ENCODE measurements around the gene FNBP1L.
"Not testable (repeated sequence)": the region's sequence is repeated elsewhere in the genome, so short reads cannot be mapped to it uniquely, and the experiment has no call there.

The FNBP1L gene

GRCh38 chr1:93537924-93538323, 90.0 kb downstream of the FNBP1L start:
- no peak for DNase-seq

GRCh38 chr1:93541045-93541444, 93.1 kb downstream of the FNBP1L start:
- no peak for DNase-seq

GRCh38 chr1:93542398-93542797, 94.5 kb downstream of the FNBP1L start:
- no peak for DNase-seq

- no peak for DNase-seq
Measured at GRCh38 chr1:93546162-93546863, 98.4 kb downstream of the FNBP1L start.

GRCh38 chr1:93549131-93549530, 101.2 kb downstream of the FNBP1L start:
- no peak for DNase-seq

- no peak for DNase-seq
Measured at GRCh38 chr1:93549811-93550210, 101.9 kb downstream of the FNBP1L start.

- peak; percentile 70 for DNase-seq
Measured at GRCh38 chr1:93552741-93553455, 105.0 kb downstream of the FNBP1L start.

GRCh38 chr1:93553886-93554490, 106.1 kb downstream of the FNBP1L start:
- not testable (repeated sequence) for DNase-seq

GRCh38 chr1:93554883-93555872, 107.3 kb downstream of the FNBP1L start:
- no peak for DNase-seq

- DNase-seq = peak; percentile 3
Measured at GRCh38 chr1:93556291-93556690, 108.4 kb downstream of the FNBP1L start.

GRCh38 chr1:93559045-93559444, 111.1 kb downstream of the FNBP1L start:
- DNase-seq = no peak

GRCh38 chr1:93559695-93560094, 111.8 kb downstream of the FNBP1L start:
- no peak for DNase-seq

GRCh38 chr1:93565496-93566206, 117.7 kb downstream of the FNBP1L start:
- no peak for DNase-seq

- DNase-seq = no peak
Measured at GRCh38 chr1:93566227-93566626, 118.3 kb downstream of the FNBP1L start.

- DNase-seq = no peak
Measured at GRCh38 chr1:93567255-93567918, 119.5 kb downstream of the FNBP1L start.

- DNase-seq = no peak
Measured at GRCh38 chr1:93569489-93569888, 121.6 kb downstream of the FNBP1L start.

- DNase-seq = no peak
Measured at GRCh38 chr1:93571623-93572310, 123.8 kb downstream of the FNBP1L start.

- DNase-seq = no peak
Measured at GRCh38 chr1:93573940-93574469, 126.1 kb downstream of the FNBP1L start.

GRCh38 chr1:93574511-93574910, 126.6 kb downstream of the FNBP1L start:
- no peak for DNase-seq

- no peak for DNase-seq
Measured at GRCh38 chr1:93574991-93575390, 127.1 kb downstream of the FNBP1L start.

Measured in DMS 273 treated with DMSO at 0.1 percent for 48 hours (cell line).